DOHH2 (cell line): ENCODE results near the gene FANCG.

Experiments used
- H3F3A ChIP-seq: fragments of 200-600 bp; sonication (generic), shearing (Covaris generic); 2 replicates; pipeline ENCODE4 v1.6.0; 2016; ENCODE audit warnings: antibody characterized with exemption, mild to moderate bottlenecking; ENCODE audit not compliant: control insufficient read depth, insufficient read depth
- H3K27ac ChIP-seq: fragments of 200-600 bp; sonication (generic); 2 replicates; pipeline ENCODE4 v1.5.1; 2014; ENCODE audit warnings: low read depth, mild to moderate bottlenecking, low read length, moderate library complexity
- H3K27me3 ChIP-seq: fragments of 200-600 bp; sonication (generic); 2 replicates; pipeline ENCODE4 v1.6.1; 2014; ENCODE audit warnings: mild to moderate bottlenecking, low read length, mixed read lengths; ENCODE audit not compliant: control insufficient read depth
- H3K36me3 ChIP-seq: fragments of 200-600 bp; sonication (generic); 2 replicates; pipeline ENCODE4 v1.6.1; 2014; ENCODE audit warnings: mild to moderate bottlenecking, low read length, moderate library complexity, mixed read lengths; ENCODE audit not compliant: control insufficient read depth
- H3K4me1 ChIP-seq: fragments of 200-600 bp; sonication (generic); 2 replicates; pipeline ENCODE4 v1.6.1; 2014; ENCODE audit warnings: mild to moderate bottlenecking, low read length, mixed read lengths; ENCODE audit not compliant: control insufficient read depth
- H3K4me2 ChIP-seq: fragments of 200-600 bp; sonication (generic); 2 replicates; pipeline ENCODE4 v1.6.0; 2014; ENCODE audit warnings: mild to moderate bottlenecking, low read length, moderate library complexity
- H3K4me3 ChIP-seq: fragments of 200-600 bp; sonication (generic); 2 replicates; pipeline ENCODE4 v1.5.1; 2014; ENCODE audit warnings: mild to moderate bottlenecking, low read length, mixed read lengths
- H3K79me2 ChIP-seq: fragments of 200-600 bp; sonication (generic); 2 replicates; pipeline ENCODE4 v1.6.1; 2014; ENCODE audit warnings: mild to moderate bottlenecking, low read length, mixed read lengths; ENCODE audit not compliant: control insufficient read depth
- H3K9me2 ChIP-seq: fragments of 200-600 bp; sonication (generic); replicated peaks from 2 replicates; pipeline ENCODE4 v1.6.1; 2014; ENCODE audit warnings: mild to moderate bottlenecking, low read length, mixed read lengths; ENCODE audit not compliant: control insufficient read depth
- H3K9me3 ChIP-seq: fragments of 200-600 bp; sonication (generic); 2 replicates; pipeline ENCODE4 v1.6.1; 2014; ENCODE audit warnings: antibody characterized with exemption, low read length, mixed read lengths; ENCODE audit not compliant: control insufficient read depth, insufficient read depth
- H4K20me1 ChIP-seq: fragments of 200-600 bp; sonication (generic); 2 replicates; pipeline ENCODE4 v1.6.0; 2014; ENCODE audit warnings: low read depth, mild to moderate bottlenecking, antibody characterized with exemption, low read length, moderate library complexity; ENCODE audit not compliant: control insufficient read depth, insufficient read depth
- CTCF ChIP-seq: fragments of 200-600 bp; sonication (generic); IDR thresholded peaks from one replicate; pipeline ENCODE4 v1.5.1; 2014; ENCODE audit warnings: antibody characterized with exemption, mild to moderate bottlenecking, low read depth, low read length; ENCODE audit not compliant: poor library complexity, severe bottlenecking
- EZH2phosphoT487 ChIP-seq: fragments of 200-600 bp; sonication (generic); IDR thresholded peaks from 2 replicates; pipeline ENCODE4 v1.6.1; 2017; ENCODE audit warnings: borderline replicate concordance, mild to moderate bottlenecking, antibody characterized with exemption, low read length, moderate library complexity, mixed read lengths

Gene FANCG

GRCh38 chr9:35074791-35075190, 5.0 kb downstream of the FANCG start:
- no peaks in the 10 kb centered on the region for H3K27me3 ChIP-seq
- H3K9me2 ChIP-seq: no peaks in the 10 kb centered on the region
- H3K79me2 ChIP-seq: peaks cover 55% of the 10 kb centered on the region
- peaks cover 16% of the 10 kb centered on the region for H4K20me1 ChIP-seq
- peaks cover 82% of the 10 kb centered on the region for H3K36me3 ChIP-seq
- peaks cover 36% of the 10 kb centered on the region for H3K4me1 ChIP-seq
- no peak overlapping the region for H3K27ac ChIP-seq
- H3K4me2 ChIP-seq: no peak overlapping the region
- H3F3A ChIP-seq: peaks cover 12% of the 10 kb centered on the region
- no peak overlapping the region for H3K4me3 ChIP-seq
- H3K9me3 ChIP-seq: no peaks in the 10 kb centered on the region
- no peak for TF ChIP-seq EZH2phosphoT487

DNA sequence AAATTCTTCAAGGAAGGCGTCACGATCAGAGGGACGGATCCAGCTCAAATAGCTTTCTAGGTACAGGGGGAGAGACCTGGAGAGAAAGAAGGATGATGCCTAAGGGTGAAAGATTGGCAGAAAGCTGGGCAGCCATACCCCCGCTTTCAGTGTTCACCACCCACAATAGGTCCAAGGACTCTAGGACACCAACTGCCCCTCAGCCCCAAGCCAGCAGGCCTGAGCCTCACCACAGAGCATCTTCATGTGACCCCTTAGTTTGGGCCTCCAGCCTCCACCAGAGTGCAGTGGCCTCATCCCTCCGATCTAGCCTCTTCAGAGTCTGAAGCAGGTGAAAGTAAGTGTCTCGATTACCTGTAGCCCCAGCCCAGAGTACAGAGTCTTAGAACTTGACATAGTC, 5.6 kb downstream of the FANCG start:
- Histone ChIP-seq H3K79me2 (peaks cover 57% of the 10 kb centered on the region), H3K9me3 (no peaks in the 10 kb centered on the region), H3K27ac (no peak overlapping the region), H4K20me1 (peaks cover 22% of the 10 kb centered on the region), H3K9me2 (no peaks in the 10 kb centered on the region), H3K4me3 (no peak overlapping the region), H3K36me3 (peaks cover 88% of the 10 kb centered on the region), H3K4me2 (no peak overlapping the region), H3K27me3 (no peaks in the 10 kb centered on the region), H3K4me1 (peaks cover 39% of the 10 kb centered on the region), H3F3A (peaks cover 12% of the 10 kb centered on the region)
- TF ChIP-seq EZH2phosphoT487: no peak
- no peak for TF ChIP-seq CTCF

DNA sequence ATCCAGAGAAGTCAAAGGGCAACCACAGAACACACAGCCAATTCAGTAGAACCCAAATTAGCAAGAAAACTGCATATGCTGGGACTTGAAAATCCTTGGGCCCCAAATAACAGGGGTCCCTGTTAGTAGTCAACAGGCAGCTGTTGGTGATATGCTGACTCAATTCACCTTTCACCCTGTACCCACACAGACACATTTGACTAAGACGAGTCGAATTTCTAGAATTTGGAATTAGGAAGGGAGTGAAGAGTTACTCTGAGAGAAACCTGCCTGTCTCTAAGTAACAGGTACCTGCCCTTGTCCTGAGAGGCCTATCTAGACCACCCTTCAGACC, 6.5 kb downstream of the FANCG start:
- Histone ChIP-seq H3K27ac (peak overlapping the region; percentile 24), H3K9me3 (no peaks in the 10 kb centered on the region), H3K9me2 (no peaks in the 10 kb centered on the region), H3F3A (peaks cover 12% of the 10 kb centered on the region), H3K4me2 (peak overlapping the region; percentile 70), H3K36me3 (peaks cover 93% of the 10 kb centered on the region), H3K4me1 (peaks cover 33% of the 10 kb centered on the region), H3K27me3 (no peaks in the 10 kb centered on the region), H4K20me1 (peaks cover 31% of the 10 kb centered on the region), H3K4me3 (peak overlapping the region; percentile 92), H3K79me2 (peaks cover 57% of the 10 kb centered on the region)
- TF ChIP-seq CTCF: no peak
- no peak for TF ChIP-seq EZH2phosphoT487

- H3F3A ChIP-seq: peaks cover 12% of the 10 kb centered on the region
- H3K27me3 ChIP-seq: no peaks in the 10 kb centered on the region
- H3K9me2 ChIP-seq: no peaks in the 10 kb centered on the region
- TF ChIP-seq CTCF: no peak
- TF ChIP-seq EZH2phosphoT487: no peak
- H4K20me1 ChIP-seq: peaks cover 37% of the 10 kb centered on the region
- H3K27ac ChIP-seq: peak within 1 kb of the TSS; percentile 91
- peak within 1 kb of the TSS; percentile 79 for H3K4me2 ChIP-seq
- no peaks in the 10 kb centered on the region for H3K9me3 ChIP-seq
- peaks cover 28% of the 10 kb centered on the region for H3K4me1 ChIP-seq
- H3K4me3 ChIP-seq: peak within 1 kb of the TSS; percentile 92
- H3K36me3 ChIP-seq: peaks cover 93% of the 10 kb centered on the region
- H3K79me2 ChIP-seq: peaks cover 57% of the 10 kb centered on the region
These were observed 7.1 kb downstream of the FANCG start, which contains the start of gene VCP for GRCh38 chr9:35072461-35073278. Gene VCP, minus strand, starts transcription at chr9:35072625. Its CDS starts 272 bp downstream, at chr9:35072353.
